Panc1 (cell line): ENCODE results near the gene ANO1. TPM values are rescaled to one million over a fixed set of nuclear protein-coding genes. Genes with fewer than 3 reads are reported as not detected.

ENCODE experiments used
- ATAC-seq: fragments of 200-7000 bp; cut with Tn5 transposase; 2 replicates; pipeline ENCODE4 v1.9.1; 2020; ENCODE audit warnings: mild to moderate bottlenecking, moderate library complexity
- BruUV-seq: library from RNA; stranded (reverse); fragments of 400-500 nt; replicated peaks from 2 replicates; lab custom pipeline; 2021; lab: Mats Ljungman, UMichigan
- CTCF ChIA-PET: fragments of 300-600 bp; sonication (Branson Sonifier 250); formaldehyde crosslinking; loops from one replicate; lab custom pipeline; 2022; ENCODE audit warnings: antibody characterized with exemption; lab: Charles Lee
- POLR2A ChIA-PET: fragments of 300-600 bp; sonication (Branson Sonifier 250); formaldehyde crosslinking; loops from one replicate; lab custom pipeline; 2022; ENCODE audit warnings: antibody characterized with exemption; lab: Charles Lee
- DNase-seq: peaks from one replicate; pipeline ENCODE4 v3.0.0-alpha.2; 2010; ENCODE audit warnings: low read depth, low spot score
- H3K27ac ChIP-seq: 2 replicates; pipeline ENCODE4 v1.5.1; 2011; ENCODE audit warnings: mild to moderate bottlenecking, low read length, inconsistent platforms
- H3K27me3 ChIP-seq: fragments of 200-500 bp; sonication (Bioruptor generic); 2 replicates; pipeline ENCODE4 v1.6.0; 2014; ENCODE audit warnings: low read length, inconsistent platforms; ENCODE audit not compliant: control insufficient read depth, insufficient read depth
- H3K36me3 ChIP-seq: fragments of 200-500 bp; sonication (Bioruptor generic); 2 replicates; pipeline ENCODE4 v1.5.1; 2014; ENCODE audit warnings: inconsistent platforms, mild to moderate bottlenecking, low read length, moderate library complexity; ENCODE audit not compliant: control insufficient read depth, insufficient read depth
- H3K4me1 ChIP-seq: 2 replicates; pipeline ENCODE4 v1.5.1; 2011; ENCODE audit warnings: inconsistent platforms, mild to moderate bottlenecking, low read length, moderate library complexity; ENCODE audit not compliant: control insufficient read depth, insufficient read depth
- H3K4me3 ChIP-seq, 2 experiments: 2 replicates each; pipeline ENCODE4 v1.5.1; 2011 to 2012; ENCODE audit warnings: low read depth in 2 of 2, low read length in 2 of 2, mild to moderate bottlenecking in 2 of 2, inconsistent platforms in 1 of 2, moderate library complexity in 1 of 2
- H3K9me3 ChIP-seq: fragments of 200-500 bp; sonication (Bioruptor generic); 2 replicates; pipeline ENCODE4 v1.5.1; 2014; ENCODE audit warnings: low read depth, mild to moderate bottlenecking, inconsistent platforms, low read length, moderate library complexity; ENCODE audit not compliant: control insufficient read depth, insufficient read depth
- CTCF ChIP-seq: fragments of 450-650 bp; IDR thresholded peaks from 2 replicates; pipeline ENCODE4 v1.5.1; 2017; ENCODE audit warnings: mild to moderate bottlenecking
- POLR2AphosphoS5 ChIP-seq: IDR thresholded peaks from 2 replicates; pipeline ENCODE4 v1.6.1; 2012; ENCODE audit warnings: mild to moderate bottlenecking, low read depth, low read length, moderate library complexity
- REST ChIP-seq, 2 experiments: IDR thresholded peaks; 2 replicates each; pipeline ENCODE4 v1.6.1; 2011 to 2012; ENCODE audit warnings: low read depth in 2 of 2, control low read depth in 1 of 2, low read length in 1 of 2, mild to moderate bottlenecking in 1 of 2, moderate library complexity in 1 of 2; ENCODE audit not compliant: insufficient read depth in 1 of 2
- SIN3A ChIP-seq: IDR thresholded peaks from 2 replicates; pipeline ENCODE4 v1.6.1; 2012; ENCODE audit warnings: low read depth, mild to moderate bottlenecking, low read length, moderate library complexity, borderline replicate concordance; ENCODE audit not compliant: insufficient read depth
- TCF7L2 ChIP-seq: IDR thresholded peaks from 2 replicates; pipeline ENCODE4 v1.6.1; 2011; ENCODE audit warnings: mild to moderate bottlenecking, low read depth, low read length, inconsistent platforms
- in situ Hi-C: cut with HindIII; loops from 2 replicates; pipeline ENCODE4 v1.10.0; 2016; ENCODE audit warnings: low sequenced_read_pairs, low pct_unique_long_range_greater_than_20kb
- intact Hi-C: fragments of 100-400 bp; cut with micrococcal nuclease; formaldehyde crosslinking; loops from one replicate; pipeline ENCODE4 v1.10.0; 2022; ENCODE audit not compliant: unreplicated experiment
- total RNA-seq: library from RNA; stranded (reverse); gene quantifications from one replicate; pipeline ENCODE4 v1.2.1, GENCODE V29; 2021; ENCODE audit not compliant: unreplicated experiment

Gene ANO1
- total RNA-seq, 1 experiment from 2014 or later = 2.3 TPM

GRCh38 chr11:70226967-70227366 is 148.8 kb downstream of the ANO1 start:
- Histone ChIP-seq H3K4me3 (no peak overlapping the region), H3K27me3 (no peaks in the 10 kb centered on the region), H3K36me3 (no peaks in the 10 kb centered on the region), H3K4me1 (no peaks in the 10 kb centered on the region; the same call in 1 of the 2 replicates), H3K27ac (no peak overlapping the region), H3K9me3 (no peaks in the 10 kb centered on the region)
- in situ Hi-C loops (no loop called here), intact Hi-C loops (no loop called here)
- CTCF ChIA-PET = no interaction called here
- BruUV-seq = no TSS peak
- TF ChIP-seq TCF7L2 (peak; percentile 68), REST (IDR thresholded peaks at IDR 0.05; ENCODE audit: insufficient read depth in 1 of 2, low read depth in 2 of 2, low read length in 1 of 2) (no peak)
- ATAC-seq (no peak), DNase-seq (no peak)
- POLR2A ChIA-PET = no interaction called here

- BruUV-seq = no TSS peak
- Histone ChIP-seq H3K36me3 (no peaks in the 10 kb centered on the region), H3K27ac (no peak overlapping the region), H3K4me3 (no peak overlapping the region), H3K27me3 (no peaks in the 10 kb centered on the region), H3K4me1 (peaks cover 13% of the 10 kb centered on the region), H3K9me3 (no peaks in the 10 kb centered on the region; the same call in 1 of the 2 replicates)
- in situ Hi-C loops = no loop called here
- CTCF ChIA-PET = no interaction called here
- intact Hi-C loops = no loop called here
- DNase-seq (no peak), ATAC-seq (no peak)
- TF ChIP-seq POLR2AphosphoS5 (no peak), SIN3A (no peak), TCF7L2 (no peak), REST (IDR thresholded peaks at IDR 0.05; ENCODE audit: insufficient read depth in 1 of 2, low read depth in 2 of 2, low read length in 1 of 2) (no peak), CTCF (no peak)
- POLR2A ChIA-PET = no interaction called here
Measured at GRCh38 chr11:70229737-70230136, 151.6 kb downstream of the ANO1 start.
